ENCODE measurements around the gene COG1.

- TF ChIP-seq CTCF (IDR thresholded peaks at IDR 0.05; ENCODE audit: low read depth, low read length, missing input control) (no peak), TAF1 (conservative IDR thresholded peaks at IDR 0.05) (no peak), YY1 (IDR thresholded peaks at IDR 0.05) (no peak), REST (IDR thresholded peaks at IDR 0.05) (no peak), RAD21 (IDR thresholded peaks at IDR 0.05) (no peak), ZBTB33 (IDR thresholded peaks at IDR 0.05) (no peak), FOXA1 (IDR thresholded peaks at IDR 0.05) (no peak), EGR1 (IDR thresholded peaks at IDR 0.05; ENCODE audit: low read depth in 2 of 2) (no peak), RXRA (IDR thresholded peaks at IDR 0.05) (peak in 1 of 2 donors; percentile 4), SP1 (IDR thresholded peaks at IDR 0.05) (peak; percentile 45)
- TF ChIP-seq, protein P1, sequence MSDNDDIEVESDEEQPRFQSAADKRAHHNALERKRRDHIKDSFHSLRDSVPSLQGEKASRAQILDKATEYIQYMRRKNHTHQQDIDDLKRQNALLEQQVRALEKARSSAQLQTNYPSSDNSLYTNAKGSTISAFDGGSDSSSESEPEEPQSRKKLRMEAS (IDR thresholded peaks at IDR 0.05): no peak
Measured at GRCh38 chr17:73203135-73203787, 10.4 kb downstream of the COG1 start.

Data from liver (tissue), 3 donors.